ENCODE results near the gene VTN. TPM values are rescaled to one million over a fixed set of nuclear protein-coding genes. Genes with fewer than 3 reads are reported as not detected.

VTN gene, protein sequence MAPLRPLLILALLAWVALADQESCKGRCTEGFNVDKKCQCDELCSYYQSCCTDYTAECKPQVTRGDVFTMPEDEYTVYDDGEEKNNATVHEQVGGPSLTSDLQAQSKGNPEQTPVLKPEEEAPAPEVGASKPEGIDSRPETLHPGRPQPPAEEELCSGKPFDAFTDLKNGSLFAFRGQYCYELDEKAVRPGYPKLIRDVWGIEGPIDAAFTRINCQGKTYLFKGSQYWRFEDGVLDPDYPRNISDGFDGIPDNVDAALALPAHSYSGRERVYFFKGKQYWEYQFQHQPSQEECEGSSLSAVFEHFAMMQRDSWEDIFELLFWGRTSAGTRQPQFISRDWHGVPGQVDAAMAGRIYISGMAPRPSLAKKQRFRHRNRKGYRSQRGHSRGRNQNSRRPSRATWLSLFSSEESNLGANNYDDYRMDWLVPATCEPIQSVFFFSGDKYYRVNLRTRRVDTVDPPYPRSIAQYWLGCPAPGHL
- 0.31 TPM for total RNA-seq

DNA sequence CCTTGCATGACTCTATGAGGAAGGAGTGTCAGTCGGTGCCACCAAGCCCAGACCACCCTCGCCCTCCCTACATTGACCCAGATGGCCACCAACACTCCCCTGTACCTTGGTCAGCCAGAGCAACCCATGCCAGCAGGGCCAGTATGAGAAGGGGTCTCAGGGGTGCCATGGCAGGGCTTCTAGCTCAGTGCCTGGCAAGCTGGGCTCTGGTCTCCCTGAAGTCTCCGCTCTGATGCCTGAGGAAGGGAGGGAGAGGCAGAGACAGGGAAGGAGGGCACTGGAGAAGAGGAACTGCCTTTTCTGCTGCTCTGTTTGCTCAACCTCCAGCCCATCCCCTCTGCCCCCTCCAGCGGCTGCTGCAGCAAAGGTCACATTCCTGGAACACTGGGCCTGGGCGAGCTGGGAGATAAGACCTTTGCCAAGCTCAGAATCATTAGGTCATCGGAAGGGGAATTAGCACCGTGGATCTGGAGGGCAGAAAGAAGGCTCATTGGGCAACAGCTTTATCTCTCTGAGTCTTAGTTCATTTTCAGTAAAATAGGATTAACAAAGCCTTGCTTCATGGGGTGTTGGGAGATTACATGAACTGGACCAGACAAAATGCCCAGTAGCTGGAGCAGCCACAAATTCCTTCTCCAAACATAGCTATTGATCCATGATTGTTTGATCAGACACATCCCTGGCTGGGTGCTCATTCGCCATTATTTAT, at the start of gene VTN:
Gene VTN, minus strand, starts transcription at position 273 of the 709 bp plus-strand sequence. Its CDS starts 104 bp downstream, at position 169.
- no peak for DNase-seq

DNA sequence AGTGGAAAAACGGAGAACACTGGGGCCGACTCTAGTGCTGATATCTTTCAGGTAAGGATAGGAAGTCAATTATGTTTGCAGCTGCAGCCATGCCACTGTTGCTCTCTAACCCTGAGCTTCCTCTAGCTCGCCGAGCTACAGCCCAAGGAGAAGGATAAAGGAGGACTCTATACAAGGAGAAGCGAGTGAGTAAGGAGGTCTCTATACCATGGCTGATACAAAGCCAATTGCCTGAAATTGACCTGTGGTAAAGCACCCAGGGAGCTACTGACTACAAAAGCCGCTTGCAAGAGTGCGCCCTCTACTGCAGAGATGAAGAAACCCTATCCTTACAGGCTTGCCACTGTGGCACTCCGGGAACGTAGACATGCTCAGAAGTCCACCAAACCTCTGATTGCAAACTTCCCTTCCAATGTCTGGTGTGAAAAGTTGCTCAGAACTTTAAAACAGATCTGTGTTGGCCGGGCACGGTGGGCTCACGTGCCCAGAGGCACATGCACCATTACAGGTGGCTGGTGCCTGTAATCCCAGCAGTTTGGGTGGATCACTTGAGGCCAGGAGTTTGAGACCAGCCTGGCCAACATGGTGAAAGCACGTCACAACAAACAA, 46.7 kb upstream of the VTN start:
- DNase-seq = no peak

DNA sequence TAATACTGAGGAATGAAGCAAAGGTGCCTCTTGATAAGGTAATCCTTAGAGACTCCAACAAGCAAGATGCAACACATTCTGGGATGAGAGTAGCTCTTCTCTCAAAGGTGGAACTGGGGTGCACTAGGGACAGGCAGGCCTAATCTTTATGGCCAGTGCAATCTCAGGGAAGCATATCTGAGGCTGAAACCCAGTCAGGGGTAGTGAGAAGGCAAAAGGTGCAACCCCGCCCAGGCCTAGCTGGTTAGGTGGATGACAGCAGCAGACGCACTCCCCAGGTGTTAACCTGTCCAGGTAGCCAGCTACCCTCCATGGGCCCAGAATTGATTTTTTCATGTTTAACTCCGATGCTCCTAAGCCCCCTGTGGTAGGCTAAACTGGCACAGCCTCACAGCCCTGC, 45.8 kb upstream of the VTN start:
- no peak for DNase-seq

DNA sequence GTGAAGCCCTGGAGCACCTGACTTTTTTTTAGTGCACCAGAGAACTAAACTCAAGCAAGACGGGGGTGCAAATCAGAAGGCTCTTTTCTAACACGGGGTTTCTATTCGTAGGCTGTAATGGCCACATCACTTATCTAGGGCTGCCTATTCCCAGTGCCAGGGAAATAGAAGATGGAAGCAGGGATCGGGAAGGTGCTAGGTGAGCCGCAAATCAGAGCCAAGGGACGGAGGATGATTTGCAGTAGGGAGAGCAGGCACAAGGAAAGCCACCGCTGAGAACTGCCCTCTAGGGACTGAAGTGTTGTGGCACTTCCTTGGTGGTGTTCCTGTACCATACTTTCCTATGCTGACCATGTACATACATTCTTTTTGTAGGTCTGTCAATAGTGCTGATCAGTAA, 43.7 kb upstream of the VTN start:
- DNase-seq = no peak

DNA sequence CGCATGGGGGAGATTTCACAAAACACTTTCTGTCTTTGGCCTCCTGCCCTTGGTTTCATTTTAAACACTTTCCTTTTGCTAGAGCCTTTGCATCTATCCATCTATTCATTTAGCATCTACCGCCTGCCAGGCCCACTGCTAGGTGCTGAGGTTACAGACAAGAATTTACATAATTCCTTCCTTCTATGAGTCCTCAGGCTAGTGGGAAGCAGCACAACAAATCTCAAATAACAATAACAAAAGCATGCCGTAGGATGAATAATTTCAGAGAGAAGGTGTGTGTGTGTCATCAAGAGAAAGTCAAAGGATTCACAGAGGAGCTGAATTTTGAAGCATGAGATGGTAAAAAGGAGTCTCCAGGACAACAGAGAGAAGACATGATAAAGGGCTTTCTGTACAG, 42.0 kb upstream of the VTN start:
- DNase-seq = no peak

DNA sequence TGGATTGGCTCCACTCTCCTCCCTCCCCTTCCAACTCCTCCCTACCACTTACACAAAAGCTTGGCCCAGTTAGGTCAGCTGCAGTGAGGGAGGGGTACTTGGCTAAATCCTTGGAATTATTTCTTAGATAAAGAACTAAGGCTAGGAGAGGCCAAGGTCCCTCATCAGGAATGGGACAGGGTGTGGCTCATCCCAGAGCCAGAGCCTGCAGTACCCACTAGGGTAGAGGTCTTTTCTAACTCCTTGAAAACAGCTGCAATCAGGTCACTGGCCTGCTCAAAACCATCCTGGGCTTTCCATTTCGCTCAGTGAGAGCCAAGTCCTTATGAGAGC, 37.8 kb upstream of the VTN start:
- DNase-seq = no peak

DNA sequence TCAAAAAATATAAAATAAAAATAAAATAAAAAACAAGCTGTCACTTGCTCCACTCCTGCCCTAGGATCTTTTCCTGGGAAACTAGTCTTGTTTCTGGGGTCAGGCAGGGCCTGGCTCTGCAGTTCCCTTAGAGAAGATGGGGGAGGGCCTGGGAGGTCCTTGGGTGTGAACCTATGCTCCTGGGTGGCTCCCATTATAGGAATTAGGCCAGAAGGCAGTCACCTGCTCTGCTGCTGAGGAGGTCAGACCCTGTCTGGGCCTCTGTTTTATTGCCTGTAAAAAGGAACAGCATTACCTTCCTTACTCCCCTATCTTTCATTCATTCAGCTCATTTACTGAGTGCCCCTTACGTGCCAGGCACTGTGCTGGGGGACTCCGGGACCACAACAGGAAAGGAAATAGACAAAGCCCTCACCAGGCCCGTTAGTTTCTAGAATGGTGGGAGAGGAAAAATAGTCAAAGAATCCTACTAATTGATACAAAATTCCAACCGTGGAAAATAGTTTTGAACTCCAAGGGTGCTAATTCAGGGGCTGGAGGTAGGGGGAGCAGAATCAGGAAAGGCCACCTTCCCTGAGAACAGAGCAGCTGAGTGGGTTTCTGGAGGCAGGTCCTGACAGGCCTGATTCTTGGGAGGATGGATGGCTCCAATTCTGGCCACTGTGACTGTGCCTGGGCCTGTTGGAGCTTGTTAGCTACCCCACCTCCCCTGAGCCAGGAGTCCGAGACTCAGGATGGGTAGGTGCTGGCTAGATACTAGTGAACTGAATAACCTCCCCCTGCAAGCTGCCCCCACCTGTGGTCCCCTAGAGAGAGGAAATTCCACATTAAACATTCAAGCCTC, 37.2 kb upstream of the VTN start:
- no peak for DNase-seq

DNA sequence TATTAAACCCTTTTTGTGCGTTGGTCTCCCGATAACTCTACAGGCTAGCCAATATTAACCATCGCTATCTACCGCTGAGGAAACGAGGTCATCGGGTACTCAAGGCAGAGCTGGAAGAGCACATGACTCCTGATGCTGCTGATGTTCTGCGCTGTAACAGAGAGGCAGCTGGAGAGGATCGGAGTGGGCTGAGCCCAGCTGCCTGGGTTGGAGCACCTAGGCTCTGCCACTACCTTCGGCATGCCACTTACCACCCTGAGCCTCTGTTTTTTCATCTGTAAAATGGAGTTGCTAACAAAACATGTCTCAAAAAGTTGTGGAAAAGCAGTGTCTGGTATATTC, 36.3 kb upstream of the VTN start:
- no peak for DNase-seq

DNA sequence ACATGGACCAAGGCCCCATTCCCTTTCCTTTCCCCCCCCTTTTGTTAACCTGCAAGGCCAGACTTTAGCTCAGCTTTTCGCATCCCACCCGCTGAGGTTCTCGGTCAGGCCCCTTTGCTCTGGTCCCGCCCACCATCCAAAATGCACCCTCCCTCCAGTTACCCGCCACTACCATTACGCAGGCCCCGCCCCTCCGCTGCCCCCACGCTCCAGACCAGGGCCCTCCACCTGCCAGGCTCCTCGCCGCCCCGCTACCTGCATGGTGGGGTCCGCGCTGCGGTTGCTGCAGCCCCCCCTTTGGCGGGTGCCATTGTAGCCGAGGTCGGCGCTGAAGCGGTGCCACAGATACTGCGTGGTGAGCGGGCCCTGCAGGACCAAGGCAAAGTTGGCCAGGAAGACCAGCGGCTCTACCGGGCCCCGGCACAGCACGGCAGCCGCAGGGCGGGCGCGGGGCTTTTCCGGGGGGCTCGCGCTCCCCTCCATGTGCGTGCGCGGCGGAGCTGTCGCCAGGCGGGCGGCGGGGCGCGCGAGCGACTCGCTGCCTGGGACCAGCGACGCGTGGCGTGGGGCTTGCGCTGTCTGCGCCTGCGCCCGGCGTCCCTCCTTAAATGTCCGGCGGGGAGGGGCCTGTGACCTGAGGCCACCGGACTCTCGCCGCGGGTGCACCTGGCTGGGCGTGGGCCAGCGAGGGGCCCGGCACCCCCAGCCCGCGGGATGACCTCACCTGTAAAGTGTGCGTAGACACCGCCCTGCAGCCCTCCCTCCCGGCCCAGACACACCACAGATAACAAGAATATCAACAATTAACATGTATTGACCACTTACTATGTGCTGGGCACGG, 35.7 kb upstream of the VTN start, which contains the start of gene SLC46A1:
Gene SLC46A1, minus strand, starts transcription at position 581 of the 841 bp plus-strand sequence. Its CDS starts 98 bp downstream, at position 483.
- DNase-seq = peak; percentile 60

DNA sequence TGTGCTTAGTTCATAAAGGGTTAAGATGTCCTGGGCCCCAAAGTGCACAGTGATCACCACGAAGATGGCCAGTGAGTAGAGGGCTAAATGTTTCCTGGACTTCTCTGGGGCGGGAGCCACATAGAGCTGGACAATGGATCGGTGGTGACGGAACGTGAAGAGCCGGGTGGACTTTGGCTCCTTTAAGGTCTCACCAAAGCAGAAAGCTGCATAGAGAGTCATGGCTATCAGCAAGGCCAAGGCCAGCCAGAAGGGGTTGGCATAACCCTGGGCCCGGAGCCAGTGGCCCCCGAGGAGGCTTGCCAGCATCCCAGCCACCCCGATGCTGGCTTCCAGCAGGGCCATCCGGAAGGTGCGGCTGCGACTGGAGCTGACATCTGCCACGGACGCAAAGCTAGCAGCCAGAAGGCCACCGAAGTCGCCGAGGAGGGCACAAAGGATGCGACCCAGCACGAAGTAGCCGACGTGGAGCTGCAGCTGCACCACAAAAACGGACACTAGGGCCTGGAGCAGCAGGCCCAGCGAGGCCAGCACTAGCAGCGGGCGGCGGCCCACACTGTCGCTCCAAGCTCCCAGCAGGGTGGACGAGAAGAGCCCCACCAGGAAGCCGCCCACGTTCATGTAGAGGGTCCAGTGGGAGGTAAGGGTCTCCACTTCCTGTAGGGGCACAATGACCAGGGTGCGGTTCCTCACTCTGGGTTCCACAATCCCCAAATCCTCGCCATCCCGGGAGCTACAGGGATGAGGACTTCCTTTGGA, 34.9 kb upstream of the VTN start:
- DNase-seq = no peak

DNA sequence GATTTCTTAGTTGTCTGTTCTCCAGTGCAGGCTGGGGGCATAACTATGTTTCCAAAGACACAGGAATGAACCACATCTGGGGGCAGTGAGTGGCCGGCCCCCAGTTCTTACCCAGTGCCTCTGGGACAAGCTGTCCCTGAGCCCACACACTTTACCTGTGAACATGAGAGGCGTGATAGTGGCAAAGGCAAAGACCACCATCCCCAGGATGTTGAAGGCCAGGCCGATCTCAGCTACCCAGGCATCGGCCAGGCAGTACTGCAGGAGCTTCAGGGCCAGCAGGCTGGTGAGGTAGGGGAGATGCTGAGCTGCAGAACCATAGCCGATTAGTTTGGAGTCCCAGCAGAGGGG, 34.3 kb upstream of the VTN start:
- DNase-seq = no peak

DNA sequence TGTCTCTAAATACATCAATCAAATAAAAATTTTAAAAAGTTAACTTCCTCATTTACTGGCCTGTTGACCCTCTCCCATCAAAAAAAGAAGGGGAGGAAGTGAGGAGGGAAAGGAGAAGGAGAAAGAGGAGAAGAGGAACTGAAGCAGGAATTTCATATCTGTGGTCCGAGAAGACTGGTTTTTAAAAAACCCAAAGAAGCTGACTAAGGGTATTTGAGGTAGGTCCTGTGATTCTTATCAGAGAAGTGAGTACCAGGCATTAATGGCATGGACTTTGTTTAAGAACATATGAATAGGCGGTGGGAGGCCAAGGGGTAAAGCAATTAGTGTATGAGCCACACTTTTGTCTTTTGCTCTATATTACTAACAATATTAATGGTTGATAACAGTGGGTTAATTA, 33.9 kb upstream of the VTN start:
- DNase-seq = no peak

DNA sequence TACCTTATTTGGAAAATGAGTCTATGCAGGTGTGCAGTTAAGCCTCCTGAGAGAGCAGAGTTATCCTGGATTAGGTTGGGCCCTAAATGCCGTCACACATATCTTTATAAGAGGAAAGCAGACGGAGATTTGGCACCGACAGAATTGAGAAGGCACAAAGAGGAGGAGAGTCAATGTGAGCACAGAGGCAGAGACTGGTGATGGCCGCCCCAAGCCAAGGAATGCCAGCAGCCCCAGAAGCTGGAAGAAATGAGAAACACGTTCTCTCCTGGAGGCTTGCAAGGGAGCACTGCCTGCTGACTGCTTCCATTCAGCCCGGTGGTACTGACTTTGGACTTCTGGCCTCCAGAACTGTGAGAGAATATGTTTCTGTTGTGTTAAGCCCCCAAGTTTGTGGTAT, 32.7 kb upstream of the VTN start:
- no peak for DNase-seq

DNA sequence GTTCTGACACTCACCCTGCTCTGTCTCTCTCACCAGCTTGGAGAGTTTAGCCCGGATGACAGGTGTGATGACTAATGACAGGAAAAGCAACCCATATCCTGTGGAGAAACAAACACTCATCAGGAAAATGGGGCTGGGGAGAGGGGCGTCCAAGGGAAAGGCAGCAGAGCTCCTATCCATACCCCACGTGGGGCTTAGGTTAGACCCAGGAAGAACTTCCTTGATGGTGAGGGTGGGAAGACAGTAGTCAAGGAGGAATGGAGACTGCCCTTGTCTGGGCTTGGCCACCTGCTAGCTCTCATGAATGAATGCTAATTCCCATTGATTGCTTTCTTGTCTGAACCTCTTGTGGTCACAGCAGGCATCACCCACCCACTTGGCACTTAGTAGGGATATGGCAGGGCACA, 32.1 kb upstream of the VTN start:
- DNase-seq = no peak

DNA sequence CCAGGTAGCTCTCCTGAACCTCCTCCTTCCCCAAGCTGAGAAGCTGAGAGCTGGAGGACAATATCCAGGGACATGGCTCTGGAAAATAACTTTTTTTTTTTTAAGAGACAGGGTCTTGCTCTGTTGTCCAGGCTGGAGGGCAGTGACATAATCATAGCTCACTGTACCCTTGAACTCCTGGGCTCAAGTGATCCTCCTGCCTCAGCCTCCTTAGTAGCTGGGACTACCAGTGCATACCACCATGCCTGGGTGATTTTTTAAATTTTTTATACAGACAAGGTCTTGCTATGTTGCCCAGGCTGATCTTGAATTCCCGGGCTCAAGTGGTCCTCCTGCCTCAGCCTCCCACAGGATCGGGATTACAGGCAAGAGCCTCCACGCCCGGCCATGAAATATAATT, 29.7 kb upstream of the VTN start:
- DNase-seq = no peak

DNA sequence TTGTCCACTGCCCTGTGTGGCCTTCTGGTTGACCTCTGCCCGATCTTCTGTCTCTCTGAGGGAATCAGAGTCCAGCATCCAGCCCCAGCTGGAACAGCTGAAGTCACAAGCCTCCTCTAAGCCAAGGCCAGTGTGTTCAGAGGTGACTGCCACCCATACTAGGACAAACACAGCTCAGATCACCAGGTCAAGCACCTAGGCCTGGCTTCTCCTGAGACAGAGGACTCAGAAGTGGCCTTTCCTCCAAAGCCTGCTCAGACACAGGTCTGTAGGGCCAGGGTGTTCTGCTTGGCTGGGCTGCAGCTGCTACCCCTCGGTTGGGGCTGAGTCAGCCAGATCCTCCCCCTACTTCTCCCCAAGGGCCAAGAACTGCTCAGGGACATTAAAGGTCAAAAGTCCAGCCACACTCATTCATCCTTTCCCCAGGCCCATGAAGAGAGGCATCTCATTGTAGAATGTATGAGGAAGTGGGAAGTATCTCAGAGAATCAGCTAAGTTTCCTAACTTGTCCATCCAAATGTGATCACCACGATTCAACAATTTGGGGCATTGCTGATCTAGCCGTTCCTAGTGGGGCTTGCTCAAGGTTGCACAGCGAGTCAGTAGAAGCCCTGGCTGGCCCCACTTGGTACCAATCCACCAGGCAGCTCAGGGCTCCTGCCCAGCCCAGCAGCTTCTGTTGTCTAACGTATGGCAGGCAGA, 28.3 kb upstream of the VTN start:
- DNase-seq = no peak

DNA sequence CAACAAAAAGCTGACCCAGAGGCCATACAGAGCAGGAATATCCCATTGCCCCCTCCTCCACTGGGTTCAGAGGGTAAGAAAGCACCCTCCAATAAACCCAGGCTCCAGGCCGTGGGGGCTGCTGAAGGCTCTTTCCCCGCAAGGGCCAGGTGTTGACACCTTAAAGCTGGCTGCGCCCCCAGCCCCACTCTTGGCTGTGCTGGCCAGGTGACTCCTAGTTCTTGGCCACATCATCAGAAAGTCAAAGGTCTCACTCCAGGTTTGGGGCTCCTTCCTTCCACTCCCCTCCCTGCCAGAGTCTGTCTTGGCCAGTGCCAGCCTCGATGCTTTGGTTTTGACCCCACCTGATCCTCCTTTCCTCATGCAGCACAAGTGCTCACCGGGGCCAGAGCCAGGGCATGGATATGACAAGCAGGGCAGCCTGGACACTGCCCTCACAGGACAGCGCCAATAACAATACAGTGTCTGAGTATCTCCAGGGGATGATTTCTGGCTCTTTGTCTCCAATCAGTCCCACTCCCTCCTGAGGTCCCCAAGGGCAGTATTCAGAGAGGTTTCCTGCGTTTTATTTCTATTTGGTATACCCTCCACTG, 27.7 kb upstream of the VTN start:
- no peak for DNase-seq

DNA sequence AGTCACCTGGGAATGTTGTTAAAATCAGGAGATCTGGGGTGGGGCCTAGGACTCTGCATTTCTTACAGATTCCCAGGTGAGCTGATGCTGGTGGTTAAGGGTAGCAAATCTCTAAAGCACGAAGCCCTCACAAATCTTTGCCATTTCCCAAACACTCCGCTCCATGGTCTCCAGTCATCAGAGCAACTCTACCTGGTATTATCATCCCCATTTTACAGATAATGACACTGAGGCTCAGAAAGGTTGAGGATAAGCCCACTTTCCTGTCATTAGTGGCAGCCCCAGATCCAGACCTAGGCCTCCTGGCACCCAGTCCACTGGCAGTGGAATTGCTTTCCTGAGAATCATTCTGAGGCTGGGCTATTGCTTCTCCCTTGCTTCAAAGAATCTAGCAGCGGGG, 27.2 kb upstream of the VTN start:
- no peak for DNase-seq

DNA sequence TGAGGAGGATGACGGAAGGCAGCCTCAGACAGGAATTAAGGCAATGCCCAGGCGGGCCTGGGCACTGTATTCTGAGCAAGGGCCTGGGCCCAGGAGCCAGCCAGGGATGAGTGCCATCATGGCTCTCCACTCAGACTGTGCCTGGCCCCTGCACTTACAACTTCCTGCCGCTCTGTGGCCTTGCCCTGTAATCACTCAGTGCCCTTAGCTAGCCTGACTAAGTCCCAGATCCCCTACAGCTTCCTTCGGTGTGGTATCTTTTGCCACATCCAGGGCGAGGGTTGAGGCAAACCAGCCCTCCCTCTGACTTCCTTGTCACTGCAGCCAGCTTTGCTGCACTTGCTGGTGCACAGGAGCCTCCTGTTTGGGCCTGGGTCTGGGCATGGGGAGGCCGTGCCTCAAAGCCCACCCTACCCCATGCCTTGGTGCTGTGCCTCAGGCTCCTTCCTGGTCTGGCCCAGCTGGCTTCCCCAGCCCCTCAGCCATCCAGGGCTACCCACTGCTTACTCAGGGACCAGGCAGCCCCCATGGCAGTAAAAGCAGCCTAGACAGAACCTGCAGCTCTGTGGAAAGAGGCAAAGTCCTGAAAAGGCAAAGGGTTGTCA, 26.6 kb upstream of the VTN start:
- no peak for DNase-seq
